HG02973 (cell line): ENCODE measurements around the gene VWA3A.
"Not testable (repeated sequence)": the region's sequence is repeated elsewhere in the genome, so short reads cannot be mapped to it uniquely, and the experiment has no call there.

Experiments used
- ATAC-seq: cut with Tn5 transposase; IDR thresholded peaks from one replicate; pipeline ENCODE4 v1.9.1; 2021; ENCODE audit warnings: moderate library complexity; ENCODE audit not compliant: unreplicated experiment

VWA3A gene

GRCh38 chr16:22081050-22081449 is 11.3 kb upstream of the VWA3A start:
- no peak for ATAC-seq

GRCh38 chr16:22086440-22086839 is 5.9 kb upstream of the VWA3A start:
- ATAC-seq = no peak

GRCh38 chr16:22088642-22089041 is 3.7 kb upstream of the VWA3A start:
- no peak for ATAC-seq

GRCh38 chr16:22089910-22090309 is 2.4 kb upstream of the VWA3A start:
- ATAC-seq = no peak

- ATAC-seq = no peak
These were observed 620 bp upstream of the VWA3A start for GRCh38 chr16:22091721-22092120.

GRCh38 chr16:22093331-22093730 is 990 bp downstream of the VWA3A start:
- ATAC-seq = no peak

GRCh38 chr16:22093996-22094395 is 1.7 kb downstream of the VWA3A start:
- no peak for ATAC-seq

- ATAC-seq = no peak
These were observed 6.3 kb downstream of the VWA3A start for GRCh38 chr16:22098405-22099255.

GRCh38 chr16:22099256-22099975 is 7.1 kb downstream of the VWA3A start:
- no peak for ATAC-seq

GRCh38 chr16:22103441-22103840 is 11.1 kb downstream of the VWA3A start:
- no peak for ATAC-seq

- ATAC-seq = no peak
These were observed 17.0 kb downstream of the VWA3A start for GRCh38 chr16:22109258-22109898.

GRCh38 chr16:22111629-22112028 is 19.3 kb downstream of the VWA3A start:
- not testable (repeated sequence) for ATAC-seq

GRCh38 chr16:22116095-22116700 is 23.9 kb downstream of the VWA3A start:
- no peak for ATAC-seq

- no peak for ATAC-seq
These were observed 25.3 kb downstream of the VWA3A start for GRCh38 chr16:22117609-22118008.

GRCh38 chr16:22120440-22120839 is 28.1 kb downstream of the VWA3A start:
- ATAC-seq = no peak

- ATAC-seq = no peak
These were observed 29.9 kb downstream of the VWA3A start for GRCh38 chr16:22122239-22122638.

- ATAC-seq = no peak
These were observed 30.8 kb downstream of the VWA3A start for GRCh38 chr16:22123146-22123545.

- no peak for ATAC-seq
These were observed 31.6 kb downstream of the VWA3A start for GRCh38 chr16:22123759-22124490.

GRCh38 chr16:22124583-22125284 is 32.4 kb downstream of the VWA3A start:
- ATAC-seq = no peak

GRCh38 chr16:22126037-22126558 is 33.8 kb downstream of the VWA3A start:
- no peak for ATAC-seq
